G401.6 (cell line): Measurements from ENCODE around the gene NAA40.
A peak's percentile ranks its signal among the peaks of the same experiment; 100 is the strongest.

Experiments used
- FAIRE-seq: peaks from 2 replicates; lab custom pipeline; 2012; peaks lifted over from hg19 to GRCh38; lab: Jason Lieb, UNC

Gene NAA40

GRCh38 chr11:63938479-63939396, at the start of gene NAA40:
Gene NAA40 (plus strand): TSS chr11:63939002. CDS start chr11:63939097, 95 bp downstream.
- FAIRE-seq: peak; percentile 54

GRCh38 chr11:63889344-63889743, 49.5 kb upstream of the NAA40 start:
- no peak for FAIRE-seq

DNA sequence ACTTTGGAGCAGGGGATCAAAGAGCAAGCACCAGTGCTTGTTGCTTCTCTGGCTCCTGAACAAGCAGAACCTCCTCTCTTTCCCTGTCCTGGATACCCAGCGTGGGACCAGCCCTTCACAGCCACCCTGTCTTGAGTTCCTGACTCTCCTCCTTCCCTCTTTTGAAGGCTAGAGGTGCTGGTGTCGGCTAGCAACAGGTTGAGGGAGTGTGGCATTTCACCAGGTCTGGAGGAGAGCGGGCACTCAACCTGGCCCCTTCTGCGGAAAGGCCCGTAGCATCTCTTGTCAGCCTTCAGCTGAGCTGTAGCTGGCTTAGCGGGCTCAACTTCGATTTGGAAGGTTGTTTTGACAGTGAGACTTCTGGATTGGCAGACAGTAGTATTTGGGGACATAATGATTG, 48.4 kb upstream of the NAA40 start:
- FAIRE-seq: no peak

DNA sequence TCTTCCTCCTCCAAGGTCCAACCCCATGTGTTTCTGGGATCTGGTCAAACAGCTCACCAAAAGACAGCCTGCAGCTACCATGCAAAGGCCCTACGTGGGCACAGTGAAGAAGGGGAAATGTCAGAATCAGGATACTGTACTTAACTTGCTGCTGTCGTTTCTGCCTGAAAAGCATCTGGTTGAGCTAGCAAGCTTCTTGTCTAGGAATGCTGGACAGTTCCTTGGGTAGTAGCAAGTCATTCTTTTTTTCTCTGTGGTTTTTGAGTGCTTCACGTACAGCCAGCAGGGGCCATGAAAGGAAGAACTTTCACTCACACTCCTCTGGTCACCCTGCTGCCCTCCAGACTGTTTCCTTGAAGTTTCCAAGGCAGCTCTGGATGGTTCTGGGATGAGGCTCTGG, 46.6 kb upstream of the NAA40 start:
- no peak for FAIRE-seq

DNA sequence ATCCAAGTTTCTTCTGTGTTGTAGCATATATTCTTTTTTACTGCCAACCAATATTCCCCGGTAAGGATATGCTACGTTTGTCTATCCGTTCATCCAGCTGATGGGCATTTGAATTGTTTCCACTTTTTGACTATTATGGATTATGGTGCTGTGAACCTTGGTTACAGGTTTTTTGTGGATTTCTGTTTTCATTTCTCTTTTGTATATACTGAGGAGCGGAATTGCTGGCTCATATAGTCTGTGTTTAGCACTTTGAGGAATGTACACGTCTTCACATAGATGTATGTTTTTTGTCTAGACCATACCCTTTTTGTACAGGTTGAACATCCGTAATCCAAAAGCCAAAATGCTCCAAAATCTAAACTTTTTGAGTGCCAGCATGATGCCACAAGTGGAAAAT, 45.4 kb upstream of the NAA40 start:
- no peak for FAIRE-seq

DNA sequence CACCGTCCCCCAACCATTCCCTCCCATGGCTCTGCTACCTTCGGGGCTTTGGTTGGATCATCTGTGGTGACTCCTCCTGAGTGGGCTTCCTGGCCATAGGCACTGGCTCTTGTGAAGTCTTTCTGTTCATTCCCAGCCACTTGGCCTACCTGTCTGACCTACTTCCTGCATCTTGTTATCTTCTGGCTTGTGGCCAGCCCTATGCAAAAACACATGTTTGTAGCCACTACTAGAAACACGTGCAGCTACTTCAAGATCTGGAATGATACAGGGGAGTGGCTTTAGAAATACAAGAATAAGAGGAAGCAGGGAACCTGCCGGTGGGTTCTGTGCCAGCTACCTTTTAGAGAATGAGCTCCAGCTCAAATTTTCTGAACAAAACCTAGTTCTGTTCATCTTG, 42.7 kb upstream of the NAA40 start:
- FAIRE-seq: no peak

DNA sequence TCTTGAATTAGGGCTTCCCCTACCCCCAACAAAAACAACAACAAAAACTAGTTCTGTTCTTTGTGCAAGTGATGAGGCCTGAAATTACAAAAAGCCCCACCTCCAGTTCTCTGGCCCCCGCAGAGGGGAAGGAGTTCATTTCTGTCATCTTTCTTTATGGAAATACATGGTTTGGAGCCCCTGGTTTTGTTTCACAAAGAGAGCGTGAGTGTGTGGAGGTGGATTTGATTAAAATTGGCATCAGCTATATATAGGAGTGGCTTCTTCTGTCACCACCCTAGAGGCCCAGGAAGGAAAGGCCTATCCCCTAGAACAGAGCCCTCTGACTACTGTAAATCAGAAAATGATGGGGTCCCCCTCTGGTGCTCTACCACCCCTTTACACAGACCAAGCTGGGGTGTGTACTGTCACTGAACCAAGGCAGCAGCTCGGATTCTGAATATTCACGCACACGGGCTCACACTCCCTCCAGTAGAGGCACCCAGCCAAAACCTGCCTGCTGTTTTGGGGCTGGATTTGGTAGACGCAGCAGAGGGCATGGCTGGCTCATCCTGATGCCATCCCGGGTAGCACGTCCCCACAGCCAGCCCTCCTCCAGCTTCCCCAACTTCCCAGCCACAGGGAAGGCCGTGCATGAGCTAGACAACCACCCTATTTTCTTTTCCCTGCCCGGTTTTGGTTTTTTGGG, 41.2 kb upstream of the NAA40 start:
- FAIRE-seq: no peak

GRCh38 chr11:63901660-63902059, 37.1 kb upstream of the NAA40 start:
- no peak for FAIRE-seq

- FAIRE-seq: no peak
These were observed 34.9 kb upstream of the NAA40 start for GRCh38 chr11:63903884-63904283.

DNA sequence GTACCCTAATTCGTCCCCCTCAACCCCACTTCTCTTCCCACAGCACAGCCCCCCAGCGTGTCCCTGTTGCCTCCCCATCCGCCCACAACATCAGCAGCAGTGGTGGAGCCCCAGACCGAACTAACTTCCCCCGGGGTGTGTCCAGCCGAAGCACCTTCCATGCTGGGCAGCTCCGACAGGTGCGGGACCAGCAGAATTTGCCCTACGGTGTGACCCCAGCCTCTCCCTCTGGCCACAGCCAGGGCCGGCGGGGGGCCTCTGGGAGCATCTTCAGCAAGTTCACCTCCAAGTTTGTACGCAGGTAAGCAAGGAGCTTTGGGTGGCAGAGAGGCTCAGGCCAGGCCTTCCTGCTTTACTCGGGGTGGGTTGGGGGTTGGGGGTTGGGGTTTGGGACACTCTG, 34.1 kb upstream of the NAA40 start:
- FAIRE-seq: no peak

DNA sequence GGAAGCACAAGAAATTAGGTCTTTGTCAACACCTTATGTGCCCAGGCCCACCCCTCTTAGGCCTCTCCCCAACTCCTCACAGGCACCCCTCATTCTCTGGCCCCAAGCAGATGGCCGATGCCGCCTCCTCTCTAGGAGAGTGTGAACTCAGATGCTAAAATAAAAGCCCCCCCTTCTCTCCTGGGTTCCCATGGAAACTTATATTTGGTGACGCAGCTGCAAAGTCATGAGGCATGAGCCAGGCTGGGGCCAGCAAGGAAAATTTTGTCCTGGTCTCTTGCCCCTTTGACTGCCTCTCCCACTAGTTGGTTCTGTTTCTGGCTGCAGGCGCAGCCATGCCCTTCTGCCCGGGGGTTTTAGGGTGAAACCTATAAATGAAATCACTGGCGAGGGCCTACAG, 33.6 kb upstream of the NAA40 start:
- FAIRE-seq: no peak

DNA sequence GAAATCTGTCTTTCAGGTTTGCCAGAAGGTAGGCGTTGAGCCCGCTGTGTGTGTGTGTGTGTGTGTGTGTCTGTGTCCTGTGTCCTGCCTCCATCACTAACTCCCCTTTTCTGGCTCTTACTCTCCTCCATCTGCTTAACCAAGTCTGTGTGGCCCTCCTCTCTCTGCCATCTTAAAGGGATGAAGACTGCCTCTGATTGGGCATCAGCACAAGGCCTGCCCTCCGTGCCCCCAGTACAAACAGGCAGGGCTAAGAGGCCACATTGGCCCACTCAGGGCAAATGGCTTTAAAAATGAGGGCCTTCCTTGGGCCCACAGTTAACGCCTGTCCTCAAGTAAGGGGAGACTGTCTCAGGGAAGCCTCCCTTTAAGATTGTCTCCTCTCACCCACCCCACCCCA, 32.7 kb upstream of the NAA40 start:
- no peak for FAIRE-seq

GRCh38 chr11:63906585-63906984, 32.2 kb upstream of the NAA40 start:
- FAIRE-seq: no peak

DNA sequence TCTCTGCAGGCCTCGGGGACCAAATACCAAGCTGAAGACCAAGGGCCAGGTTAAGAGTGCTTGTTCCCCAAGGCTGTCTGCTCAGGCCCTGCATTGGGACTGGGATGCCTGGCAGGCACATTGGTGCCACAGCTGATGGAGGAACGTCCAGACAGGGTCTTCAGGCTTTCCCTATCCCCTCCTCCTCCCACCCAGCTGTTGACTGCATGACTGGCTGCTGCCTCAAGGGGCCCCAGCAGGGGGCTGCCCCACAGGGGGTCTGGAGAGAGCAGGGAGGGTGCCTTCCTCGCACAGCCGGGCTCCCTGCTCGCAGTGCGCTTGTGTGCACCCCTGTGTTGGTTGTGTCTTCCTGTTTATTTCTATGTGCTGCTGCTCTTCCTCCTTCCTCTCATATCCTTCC, 31.7 kb upstream of the NAA40 start:
- no peak for FAIRE-seq

- no peak for FAIRE-seq
These were observed 30.8 kb upstream of the NAA40 start for GRCh38 chr11:63907808-63908530.

DNA sequence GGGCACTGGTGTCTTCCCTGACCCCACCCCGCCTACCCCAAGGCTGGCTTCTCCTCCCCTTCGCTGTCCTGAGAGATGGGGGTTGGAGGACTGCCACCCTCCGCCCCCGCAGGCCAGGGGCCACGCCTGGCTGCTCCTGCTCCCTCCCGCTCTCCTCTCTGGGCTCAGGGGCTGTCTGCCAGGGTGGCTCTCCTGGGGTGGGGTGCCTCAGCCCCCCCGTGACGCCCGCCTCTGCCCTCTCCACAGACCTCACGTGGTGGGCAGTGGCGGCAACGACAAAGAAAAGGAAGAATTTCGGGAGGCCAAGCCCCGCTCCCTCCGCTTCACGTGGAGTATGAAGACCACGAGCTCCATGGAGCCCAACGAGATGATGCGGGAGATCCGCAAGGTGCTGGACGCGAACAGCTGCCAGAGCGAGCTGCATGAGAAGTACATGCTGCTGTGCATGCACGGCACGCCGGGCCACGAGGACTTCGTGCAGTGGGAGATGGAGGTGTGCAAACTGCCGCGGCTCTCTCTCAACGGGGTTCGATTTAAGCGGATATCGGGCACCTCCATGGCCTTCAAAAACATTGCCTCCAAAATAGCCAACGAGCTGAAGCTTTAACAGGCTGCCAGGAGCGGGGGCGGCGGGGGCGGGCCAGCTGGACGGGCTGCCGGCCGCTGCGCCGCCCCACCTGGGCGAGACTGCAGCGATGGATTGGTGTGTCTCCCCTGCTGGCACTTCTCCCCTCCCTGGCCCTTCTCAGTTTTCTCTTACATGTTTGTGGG, 30.0 kb upstream of the NAA40 start:
- no peak for FAIRE-seq

DNA sequence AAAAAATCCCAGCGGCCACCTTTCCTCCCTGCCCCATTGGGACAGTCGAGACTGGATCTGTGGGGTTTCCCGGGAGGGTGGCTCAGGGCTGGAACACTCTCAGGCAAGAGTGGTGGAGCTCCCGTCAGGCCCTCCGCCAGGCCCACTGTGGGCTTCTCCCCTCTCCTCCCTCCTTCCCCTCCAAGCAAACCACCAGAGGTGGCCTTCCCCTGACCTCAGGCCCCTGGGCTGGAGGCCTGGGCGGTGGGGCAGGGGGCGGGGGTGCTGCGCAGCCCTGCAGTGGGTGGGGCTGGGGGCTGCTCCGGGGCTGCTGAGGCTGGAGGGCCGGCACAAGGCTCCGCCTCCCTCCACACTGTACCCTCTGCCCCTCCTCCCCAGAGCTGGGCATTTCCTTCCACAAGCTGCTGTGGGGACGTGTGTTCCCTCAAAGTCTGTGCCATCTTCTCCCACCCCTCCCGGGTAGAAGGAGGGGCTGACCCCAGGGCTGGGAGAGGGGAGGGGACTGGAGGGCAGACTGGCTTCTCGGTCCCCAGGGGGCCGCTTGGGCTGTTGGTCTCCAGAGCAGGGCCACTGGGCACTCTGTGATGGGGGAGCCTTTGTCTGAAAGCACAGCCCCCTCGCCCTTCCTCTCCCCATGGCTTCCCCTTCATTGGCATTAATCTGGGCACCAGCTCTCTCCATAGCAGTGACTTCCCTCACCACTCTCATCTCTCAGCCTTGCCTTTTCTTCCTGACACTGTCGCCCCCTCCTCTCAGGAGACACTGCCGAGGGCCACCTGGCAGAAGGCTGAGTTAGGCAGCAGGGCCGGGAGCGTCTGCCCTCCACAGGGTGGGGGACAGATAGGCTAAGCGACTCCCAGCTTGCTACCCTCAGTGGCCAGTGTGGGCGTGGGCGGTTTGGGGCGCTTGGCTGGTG, 29.0 kb upstream of the NAA40 start:
- no peak for FAIRE-seq

DNA sequence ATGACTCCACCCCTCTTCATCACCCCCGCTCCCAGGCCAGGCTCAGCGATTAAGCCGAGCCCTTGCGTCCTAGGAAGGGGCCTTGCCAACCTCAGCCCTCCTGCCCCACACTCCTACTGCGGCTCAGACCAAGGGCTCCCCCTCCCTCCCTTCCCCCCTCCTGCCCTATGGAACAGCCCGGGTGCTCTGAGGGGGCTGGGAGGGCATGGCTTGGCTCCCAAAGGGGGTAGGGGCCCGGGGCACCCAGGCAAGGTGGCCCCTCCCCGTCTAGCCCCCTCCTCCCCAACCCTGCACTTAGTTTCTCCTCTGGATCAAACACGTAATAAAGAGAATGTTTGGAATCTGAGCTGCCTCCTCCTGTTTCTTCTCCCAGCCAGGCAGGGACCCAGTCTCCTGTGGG, 28.1 kb upstream of the NAA40 start:
- FAIRE-seq: no peak

DNA sequence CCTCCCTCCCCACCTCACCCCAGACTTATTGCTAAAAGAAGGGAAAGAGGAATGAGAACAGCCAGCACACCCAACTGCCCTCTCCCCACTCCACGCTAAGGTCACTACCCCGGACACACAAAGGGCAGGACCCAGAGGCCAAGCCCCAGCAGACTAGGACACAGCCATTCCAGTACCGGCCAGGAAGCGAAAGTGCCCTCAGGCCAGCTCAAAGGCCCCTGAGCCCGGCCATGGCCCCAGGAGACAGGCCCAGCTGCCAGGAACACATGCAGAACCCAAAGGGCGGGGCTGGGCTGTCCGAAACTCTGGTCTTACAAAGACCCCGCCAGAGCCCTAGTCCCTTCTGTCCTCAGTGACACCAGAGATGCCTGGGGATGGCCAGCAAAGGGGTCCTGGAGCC, 27.4 kb upstream of the NAA40 start:
- no peak for FAIRE-seq

DNA sequence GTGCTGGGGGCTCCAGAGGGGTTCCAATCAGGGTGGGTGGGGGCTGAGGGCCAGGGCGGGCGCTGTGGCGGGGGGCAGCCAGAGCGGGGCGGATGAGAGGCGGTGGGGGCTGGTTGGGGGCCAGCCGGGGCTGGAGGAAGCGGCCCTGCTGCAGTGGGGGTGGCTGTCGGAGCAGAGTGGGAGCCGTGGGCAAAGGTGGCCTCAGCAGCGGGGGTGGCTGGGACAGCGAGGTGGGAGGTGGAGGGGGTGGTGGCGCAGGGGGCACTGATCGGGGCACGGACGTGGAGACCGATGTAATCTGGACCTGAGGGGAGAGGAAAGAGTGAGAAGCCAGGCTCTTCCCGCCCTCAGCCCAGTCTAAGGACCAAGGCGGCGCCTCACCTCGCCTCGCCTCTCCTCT, 26.9 kb upstream of the NAA40 start:
- FAIRE-seq: no peak

DNA sequence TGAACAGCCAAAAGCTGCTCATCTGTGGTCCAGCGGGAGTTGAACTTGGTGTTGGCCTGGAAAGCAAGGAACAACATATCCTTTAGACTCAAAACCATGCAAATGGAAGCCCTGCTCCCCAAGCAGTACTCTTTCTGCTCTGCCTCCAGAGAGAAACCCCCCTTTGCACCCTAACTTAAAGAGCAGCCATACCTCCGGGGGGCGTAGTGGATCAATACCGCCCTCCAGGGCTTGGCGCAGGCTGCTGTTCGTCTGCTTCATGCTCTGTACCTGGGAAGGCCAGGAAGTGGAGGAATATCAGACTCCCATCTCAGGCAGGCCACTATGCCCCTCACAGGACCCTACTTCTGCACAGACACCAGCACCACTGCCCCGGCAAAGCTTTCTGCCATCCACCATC, 26.1 kb upstream of the NAA40 start:
- FAIRE-seq: no peak
